Spleen (tissue), 7 donors: ENCODE measurements around the gene SNX5.

ENCODE experiments used
- CTCF ChIP-seq, 11 experiments: fragments of 200-600 bp in 7 of 11; fragments of 450-650 bp in 4 of 11; sonication (generic) in 4 of 11; IDR thresholded peaks in 8 of 11; conservative IDR thresholded peaks in 3 of 11; 1 replicate in 7 of 11; 2 replicates in 4 of 11; pipeline versions ENCODE4 v1.4.0 to v1.8.0; 2016 to 2021; ENCODE audit warnings: antibody characterized with exemption in 11 of 11, inconsistent platforms in 4 of 11, mild to moderate bottlenecking in 1 of 11
- POLR2A ChIP-seq, 3 donors: fragments of 450-650 bp; IDR thresholded peaks; one replicate each; pipeline ENCODE4 v1.5.1; 2017; ENCODE audit warnings: antibody characterized with exemption in 3 of 3, mild to moderate bottlenecking in 1 of 3
- POLR2AphosphoS5 ChIP-seq, 3 donors: sonication (generic); formaldehyde crosslinking; IDR thresholded peaks; one replicate each; pipeline ENCODE4 v1.5.1; 2017; ENCODE audit warnings: antibody characterized with exemption in 3 of 3
- donor health status: DM: no; HTN: no; CAD: no; lungs with moderate emphysema.
- donor health status: DM: no; HTN: no; CAD: no.
- donor health status: DM: no; HTN: no; CAD: no.

GRCh38 chr20:17897566-17898307 is 70.9 kb downstream of the SNX5 start:
- TF ChIP-seq CTCF (IDR thresholded peaks at IDR 0.05 in 8 of 11, conservative IDR thresholded peaks at IDR 0.05 in 3 of 11) (no peak), POLR2AphosphoS5 (IDR thresholded peaks at IDR 0.05) (no peak), POLR2A (IDR thresholded peaks at IDR 0.05) (no peak)
